GM18526 (cell line): ENCODE results near the gene CWC27.

ENCODE experiments used
- POLR2A ChIP-seq: IDR thresholded peaks from 3 replicates; pipeline ENCODE4 v1.6.1; 2011; ENCODE audit not compliant: insufficient read length; ENCODE audit errors: extremely low read depth

The CWC27 gene

DNA sequence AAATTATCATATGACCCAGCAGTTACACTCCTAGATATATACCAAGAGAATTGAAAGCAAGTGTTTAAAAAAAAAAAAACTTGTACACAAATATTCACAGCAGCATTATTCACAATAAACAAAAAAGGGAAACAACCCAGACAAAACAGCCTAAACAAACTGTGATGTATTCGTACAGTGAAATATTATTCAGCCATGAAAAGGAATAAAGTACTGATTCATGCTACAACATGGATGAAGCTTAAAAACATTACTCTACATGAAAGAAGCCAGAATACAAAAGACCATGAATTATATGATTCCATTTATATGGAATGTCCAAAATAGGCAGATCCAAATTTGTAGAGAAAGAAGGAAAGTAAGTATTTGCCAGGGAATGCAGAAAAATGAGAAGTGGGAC, 161.1 kb downstream of the CWC27 start:
- TF ChIP-seq POLR2A = no peak

DNA sequence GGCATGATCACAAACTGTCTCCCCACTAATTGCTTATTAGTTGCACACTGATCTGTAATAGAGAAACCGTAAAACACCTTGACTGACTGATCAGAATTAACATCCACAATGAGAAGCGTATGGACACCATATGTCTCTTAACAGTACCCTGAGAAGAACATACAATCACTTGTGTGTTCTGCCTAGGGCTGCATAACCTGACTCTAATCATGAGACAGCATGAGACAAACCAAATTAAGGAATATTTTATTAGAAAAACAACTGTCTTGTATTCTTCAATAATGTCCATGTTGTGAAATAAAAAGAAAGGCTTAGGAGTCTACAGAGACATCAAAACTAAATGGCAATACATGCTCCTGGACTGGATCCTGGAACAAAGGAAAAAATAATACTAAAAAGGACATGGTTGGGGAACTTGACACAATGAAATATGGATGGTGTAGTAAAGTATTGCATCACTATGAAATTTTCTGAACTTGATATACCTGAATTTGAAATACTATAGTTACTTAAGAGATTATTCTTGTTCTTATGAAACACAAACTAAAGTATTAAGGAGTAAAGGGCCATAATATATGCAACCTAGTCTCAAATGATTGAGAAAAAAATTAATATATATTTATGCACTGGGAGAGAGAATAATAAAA, 162.1 kb downstream of the CWC27 start:
- TF ChIP-seq POLR2A = no peak

DNA sequence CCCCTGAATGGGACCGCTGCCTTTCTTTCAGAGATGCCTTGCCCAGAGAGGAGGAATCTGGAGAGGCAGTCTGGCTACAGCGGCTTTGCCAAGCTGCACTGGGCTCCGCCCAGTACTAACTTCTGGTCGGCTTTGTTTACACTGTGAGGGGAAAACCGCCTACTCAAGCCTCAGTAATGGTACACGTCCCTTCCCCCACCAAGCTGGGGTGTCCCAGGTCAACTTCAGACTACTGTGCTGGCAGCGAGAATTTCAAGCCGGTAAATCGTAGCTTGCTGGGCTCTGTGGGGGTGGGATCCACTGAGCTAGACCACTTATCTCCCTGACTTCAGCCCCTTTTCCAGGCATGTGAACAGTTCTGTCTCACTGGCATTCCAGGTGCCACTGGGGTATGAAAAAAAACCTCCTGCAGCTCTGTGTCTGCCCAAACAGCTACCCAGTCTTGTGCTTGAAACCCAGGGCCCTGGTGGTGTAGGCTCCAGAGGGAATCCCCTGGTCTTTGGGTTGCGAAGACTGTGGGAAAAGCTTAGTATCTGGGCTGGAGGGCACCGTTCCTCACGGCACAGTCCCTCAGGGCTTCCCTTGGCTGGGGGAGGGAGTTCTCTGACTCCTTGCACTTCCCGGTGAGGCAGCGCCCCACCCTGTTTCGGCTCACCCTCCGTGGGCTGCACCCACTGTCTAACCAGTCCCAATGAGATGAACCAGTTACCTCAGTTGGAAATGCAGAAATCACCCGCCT, 171.2 kb downstream of the CWC27 start:
- no peak for TF ChIP-seq POLR2A

DNA sequence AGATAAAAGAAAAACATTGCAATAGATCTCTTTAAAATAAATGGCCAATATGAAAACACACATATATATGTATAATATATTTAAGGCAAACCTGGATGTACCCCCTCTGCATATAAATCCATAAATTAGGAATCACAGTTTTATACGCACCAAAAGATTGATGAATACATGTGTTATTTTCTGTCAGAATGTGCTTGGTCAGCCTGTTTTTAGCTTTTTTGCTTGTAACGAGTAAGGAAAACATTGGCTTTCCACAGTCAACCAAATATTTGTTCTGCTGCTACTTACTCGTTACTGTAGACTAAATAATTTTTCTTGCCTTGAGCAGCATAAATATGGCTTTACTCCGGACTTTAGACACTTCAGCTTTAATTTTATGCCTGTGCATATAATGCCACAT, 173.7 kb downstream of the CWC27 start:
- no peak for TF ChIP-seq POLR2A

DNA sequence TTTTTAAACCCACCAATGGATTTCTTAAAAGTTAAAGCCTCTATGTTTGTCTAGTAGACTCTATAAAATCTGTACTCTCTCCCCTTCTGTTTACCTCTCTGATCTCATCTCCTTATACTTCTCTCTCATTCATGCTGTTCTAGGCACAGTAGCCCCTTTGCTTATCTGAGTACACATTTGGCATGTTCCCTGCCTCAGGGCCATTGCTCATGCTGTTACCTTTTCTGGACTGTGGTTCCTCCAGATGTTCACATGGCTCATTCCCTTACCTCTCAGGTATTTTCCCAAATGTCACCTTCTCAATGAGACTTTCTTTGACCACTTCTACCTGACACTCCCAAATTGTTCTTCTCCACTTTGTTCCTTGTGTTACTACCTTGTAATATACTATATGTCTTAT, 176.1 kb downstream of the CWC27 start:
- TF ChIP-seq POLR2A = no peak

DNA sequence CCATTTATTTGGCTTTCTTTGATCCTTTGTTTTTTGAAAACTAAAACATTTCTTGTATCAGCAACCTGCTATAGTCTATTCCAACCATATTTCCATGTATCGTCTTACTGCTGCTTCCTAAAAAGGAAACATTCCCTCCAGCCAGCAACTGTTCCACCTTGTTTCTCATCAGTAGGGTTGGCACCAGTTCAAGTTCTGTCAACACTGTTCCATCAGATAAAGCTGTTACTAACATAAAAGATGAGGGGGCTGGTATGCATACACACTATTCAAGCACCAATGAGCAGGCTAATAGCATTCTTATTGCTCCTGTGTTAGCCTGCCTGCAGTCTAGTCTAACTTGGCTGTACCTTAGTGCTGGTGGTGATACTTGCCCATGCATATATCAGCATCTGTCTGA, 178.3 kb downstream of the CWC27 start:
- TF ChIP-seq POLR2A = no peak

DNA sequence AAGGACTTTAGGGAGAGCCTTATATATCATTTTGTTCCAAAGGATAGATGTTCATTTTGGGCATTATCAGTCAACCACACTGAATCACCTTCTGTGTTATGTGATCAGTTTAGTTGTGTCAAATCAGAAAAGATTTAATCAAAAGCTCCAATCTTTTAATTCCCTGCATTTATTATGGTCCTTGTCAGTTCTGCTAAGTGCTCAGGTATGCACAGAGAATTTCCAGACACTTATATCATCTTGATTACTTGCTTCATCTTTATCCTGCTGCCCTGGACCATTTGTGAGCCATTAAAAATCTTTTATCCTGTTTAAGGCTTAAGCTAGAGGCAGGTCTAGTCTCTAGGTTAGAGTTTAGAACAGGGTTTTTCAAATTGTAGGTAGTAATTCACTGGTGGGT, 179.1 kb downstream of the CWC27 start:
- no peak for TF ChIP-seq POLR2A

DNA sequence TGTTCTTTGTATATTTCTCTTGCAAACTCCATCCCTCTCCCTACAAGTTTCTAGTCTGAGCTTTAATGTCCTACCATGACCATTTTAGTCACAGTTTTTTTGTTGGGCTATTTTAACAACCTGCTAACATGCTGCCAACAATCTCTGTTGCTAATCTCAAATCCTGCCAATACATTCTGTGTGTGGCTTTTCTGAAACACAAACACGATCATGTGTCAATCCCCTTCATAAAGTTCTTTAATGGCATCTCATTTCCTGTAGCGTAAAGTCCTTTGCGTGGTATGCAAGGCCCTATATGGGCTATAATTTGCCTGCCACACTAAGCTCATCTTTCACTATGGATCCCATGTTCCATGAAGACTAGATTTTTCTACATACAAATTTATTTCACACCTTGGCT, 180.6 kb downstream of the CWC27 start:
- TF ChIP-seq POLR2A = no peak

DNA sequence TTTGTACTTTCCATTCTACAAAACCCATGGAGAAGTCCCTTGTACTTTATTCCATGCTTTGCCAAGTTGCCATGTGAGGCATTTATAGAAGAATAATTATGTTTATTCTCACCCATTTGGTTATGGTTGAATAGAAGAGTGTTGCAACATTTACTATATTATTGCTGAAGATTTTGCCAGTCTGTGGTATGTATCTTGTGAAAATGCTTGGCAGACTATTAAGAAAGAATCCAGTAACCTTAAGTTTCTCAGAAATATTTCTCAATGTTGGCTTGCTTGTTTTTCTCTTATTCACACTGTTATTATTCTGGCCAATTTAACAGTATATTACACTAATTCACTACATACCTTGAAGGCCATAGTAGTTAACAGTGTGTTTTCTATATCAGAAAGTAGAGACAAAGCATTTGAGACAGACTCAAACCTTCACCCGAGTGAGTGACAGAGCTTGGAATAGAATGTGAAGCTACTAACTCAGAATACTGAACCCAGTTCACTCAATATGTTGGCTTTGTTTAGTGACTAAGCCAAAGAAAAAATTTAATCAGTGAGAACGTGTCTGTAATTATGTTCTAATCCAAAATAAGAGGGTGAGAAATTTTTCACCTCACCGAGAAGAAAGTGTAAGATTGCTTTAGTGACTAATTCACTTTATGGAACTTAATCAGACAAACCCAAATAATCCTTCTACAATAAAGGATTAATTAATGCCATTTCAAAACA, 184.4 kb downstream of the CWC27 start:
- TF ChIP-seq POLR2A = no peak

DNA sequence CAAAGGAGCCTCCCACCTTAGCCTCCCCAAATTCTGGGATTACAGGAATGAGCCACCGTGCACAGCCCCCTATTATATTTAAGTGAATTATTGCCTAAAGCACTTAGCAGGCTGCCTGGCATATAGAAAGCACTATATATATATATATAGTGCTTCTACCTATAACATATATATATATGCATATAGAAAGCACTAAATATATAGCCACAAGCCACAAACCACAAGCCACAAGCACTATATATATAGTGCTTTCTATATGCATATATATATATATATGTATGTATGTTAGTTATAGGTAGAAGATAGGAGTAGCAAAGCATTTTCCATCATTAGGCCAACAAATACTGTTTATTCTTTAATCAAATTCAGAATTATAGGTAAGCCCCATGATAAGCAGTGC, 185.8 kb downstream of the CWC27 start:
- TF ChIP-seq POLR2A = no peak

DNA sequence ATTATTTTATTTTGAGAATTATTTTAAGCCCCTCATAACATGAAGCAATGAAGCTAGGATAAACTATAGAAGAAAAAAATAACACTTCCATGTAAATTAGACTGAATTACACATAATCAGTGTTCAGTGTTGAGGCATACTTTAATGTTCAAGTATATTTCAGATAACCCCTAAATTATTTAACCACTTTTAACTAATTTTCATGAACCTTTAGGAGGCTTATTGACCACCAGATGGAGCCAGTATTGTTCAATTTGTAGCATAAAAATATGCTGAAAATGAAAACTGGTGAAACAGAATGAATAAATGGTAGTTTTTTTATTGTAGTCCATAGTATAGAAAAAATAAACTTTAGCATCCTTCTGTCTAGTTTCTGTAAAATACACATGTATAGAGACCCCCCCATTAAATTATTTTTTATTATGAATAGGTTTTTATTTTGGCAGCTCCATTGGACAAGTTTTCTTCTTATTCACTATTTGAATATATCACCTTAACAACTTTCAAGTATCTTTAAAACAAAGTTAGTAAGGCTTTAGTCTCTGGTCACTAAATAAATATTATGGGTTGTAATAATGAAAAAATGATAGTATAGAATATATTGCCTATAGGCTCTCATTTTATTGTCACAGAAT, 190.1 kb downstream of the CWC27 start:
- no peak for TF ChIP-seq POLR2A

DNA sequence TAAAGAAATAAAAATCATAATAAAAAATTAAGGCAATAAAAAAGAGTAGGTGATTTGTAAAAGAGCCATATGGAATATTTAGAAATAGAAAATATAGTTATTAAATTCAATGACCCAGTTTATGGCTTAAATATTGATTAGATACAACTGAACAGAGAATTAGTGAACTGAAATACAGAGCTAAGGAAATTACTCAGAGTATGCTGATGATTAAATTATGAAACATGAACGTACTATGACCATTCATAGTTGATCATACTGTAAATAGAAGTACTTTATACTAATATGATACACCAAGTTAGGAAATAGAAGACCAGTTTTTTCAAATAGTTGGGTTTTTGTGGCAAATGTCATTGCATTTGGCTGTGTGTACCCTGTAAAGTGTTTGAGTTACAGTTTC, 194.5 kb downstream of the CWC27 start:
- no peak for TF ChIP-seq POLR2A

DNA sequence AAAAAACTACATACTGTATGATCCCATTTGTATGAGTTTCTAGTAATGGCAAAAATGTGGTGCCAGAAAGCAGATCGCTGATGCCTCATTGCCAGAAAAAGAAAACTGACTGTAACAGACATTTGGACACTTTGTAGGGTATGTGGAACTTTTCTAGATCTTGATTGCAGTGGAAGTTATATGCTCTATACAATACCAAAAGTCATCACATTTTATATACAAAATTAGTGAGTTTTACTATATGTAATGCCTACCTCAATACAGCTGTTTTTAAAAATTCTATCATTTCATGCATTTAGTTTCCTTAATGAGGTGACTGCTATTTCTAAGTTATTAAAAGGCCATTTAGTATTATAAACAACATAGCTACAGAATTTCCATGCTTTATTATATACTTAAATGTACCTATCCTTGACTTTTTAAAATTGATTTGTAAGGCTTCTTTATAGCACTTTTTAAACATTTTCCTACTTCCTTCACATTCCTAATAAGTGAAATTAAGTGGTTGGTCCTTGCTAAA, 199.9 kb downstream of the CWC27 start:
- no peak for TF ChIP-seq POLR2A

DNA sequence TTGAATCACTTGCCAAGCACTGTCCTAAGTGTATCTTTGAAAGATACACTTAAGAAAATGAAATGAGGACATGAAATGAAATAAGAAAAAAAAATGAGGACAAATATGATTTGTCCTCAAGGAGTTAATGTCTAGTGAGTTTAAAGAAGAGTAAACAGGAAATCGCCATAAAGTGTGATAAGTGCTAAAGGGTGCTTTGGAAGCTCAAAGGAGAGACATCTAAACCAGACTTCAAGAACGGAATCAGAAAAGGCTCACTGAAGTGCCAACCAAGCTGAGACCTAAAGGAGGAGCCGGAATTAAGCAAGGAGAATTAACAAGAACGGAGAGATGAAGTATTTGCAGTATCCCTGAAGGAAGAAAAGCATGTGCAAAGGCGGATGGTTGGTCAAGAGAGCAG, 200.8 kb downstream of the CWC27 start:
- TF ChIP-seq POLR2A = no peak

DNA sequence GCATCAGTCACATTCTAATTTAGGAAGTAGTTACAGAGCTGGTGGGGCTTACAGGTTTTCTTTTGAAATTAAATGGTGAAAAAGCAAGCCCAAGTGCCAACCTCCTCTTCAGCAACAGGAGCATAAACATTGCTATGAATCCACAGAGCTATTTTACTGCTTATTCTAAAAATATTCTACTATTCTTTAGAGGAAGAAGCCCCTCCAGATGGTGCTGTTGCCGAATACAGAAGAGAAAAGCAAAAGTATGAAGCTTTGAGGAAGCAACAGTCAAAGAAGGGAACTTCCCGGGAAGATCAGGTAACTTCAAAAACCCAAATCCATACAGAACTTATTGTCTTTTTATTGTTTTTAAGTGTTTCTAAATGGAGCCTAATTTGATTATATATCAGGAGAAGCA, 202.8 kb downstream of the CWC27 start:
- no peak for TF ChIP-seq POLR2A

DNA sequence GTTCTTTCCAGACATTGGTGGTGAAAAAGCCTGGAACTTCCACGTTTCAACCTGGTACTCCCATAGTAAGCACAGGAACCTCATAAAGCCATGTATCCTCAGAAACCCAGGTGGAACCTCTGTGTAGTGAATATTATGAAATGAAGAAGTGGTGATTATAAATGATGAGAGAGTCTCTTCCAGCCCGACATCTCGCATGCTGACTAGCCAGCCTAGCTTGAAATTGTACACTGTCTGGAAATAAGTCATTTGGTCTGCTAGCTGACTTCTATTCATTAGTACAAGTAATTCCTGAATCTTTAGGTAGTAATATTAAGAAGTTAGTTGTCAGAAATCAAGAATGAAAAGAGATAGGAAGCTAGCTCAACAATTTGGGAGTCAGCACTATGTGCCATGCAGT, 203.3 kb downstream of the CWC27 start:
- TF ChIP-seq POLR2A = no peak
